Liver (tissue), 9 donors: ENCODE measurements around the gene THAP11. TPM values are rescaled to one million over a fixed set of nuclear protein-coding genes. Genes with fewer than 3 reads are reported as not detected.

Experiments
- DNase-seq: peaks from one replicate; pipeline ENCODE4 v3.0.0-alpha.2; 2017; ENCODE audit warnings: low spot score
- H3K27ac ChIP-seq, 2 donors: one replicate each; pipeline ENCODE4 v1.7.0; 2013; ENCODE audit warnings: inconsistent platforms in 2 of 2, low read length in 2 of 2, control low read depth in 1 of 2, low read depth in 1 of 2, mild to moderate bottlenecking in 1 of 2
- H3K27me3 ChIP-seq, 4 donors: one replicate each; pipeline versions ENCODE4 v1.6.1 to v1.7.0; 2013; ENCODE audit warnings: low read length in 3 of 4, inconsistent platforms in 1 of 4, mild to moderate bottlenecking in 1 of 4, moderate library complexity in 1 of 4; ENCODE audit not compliant: control insufficient read depth in 4 of 4, insufficient read depth in 4 of 4
- H3K36me3 ChIP-seq, 4 donors: one replicate each; pipeline versions ENCODE4 v1.6.1 to v1.7.0; 2013; ENCODE audit warnings: low read length in 3 of 4, mild to moderate bottlenecking in 3 of 4, low read depth in 1 of 4, moderate library complexity in 1 of 4; ENCODE audit not compliant: control insufficient read depth in 4 of 4, insufficient read depth in 3 of 4
- H3K4me1 ChIP-seq, 4 donors: one replicate each; pipeline versions ENCODE4 v1.6.1 to v1.7.0; 2013; ENCODE audit warnings: low read length in 3 of 4, mild to moderate bottlenecking in 3 of 4, moderate library complexity in 1 of 4; ENCODE audit not compliant: control insufficient read depth in 4 of 4, insufficient read depth in 4 of 4
- H3K4me3 ChIP-seq, 3 donors: one replicate each; pipeline versions ENCODE4 v1.6.1 to v1.7.0; 2013; ENCODE audit warnings: low read length in 3 of 3, control low read depth in 1 of 3, low read depth in 1 of 3, mild to moderate bottlenecking in 1 of 3
- H3K9ac ChIP-seq, 2 donors: one replicate each; pipeline ENCODE4 v1.7.0; 2013; ENCODE audit warnings: low read length in 2 of 2, mild to moderate bottlenecking in 2 of 2, moderate library complexity in 2 of 2, control low read depth in 1 of 2, low read depth in 1 of 2
- H3K9me3 ChIP-seq, 4 donors: one replicate each; pipeline versions ENCODE4 v1.6.1 to v1.7.0; 2013; ENCODE audit warnings: low read length in 3 of 4; ENCODE audit not compliant: control insufficient read depth in 4 of 4
- ATF3 ChIP-seq: IDR thresholded peaks from 2 replicates; pipeline ENCODE4 v1.6.1; 2016; ENCODE audit warnings: antibody characterized with exemption
- EGR1 ChIP-seq, 2 donors: IDR thresholded peaks; 2 replicates each; pipeline ENCODE4 v1.6.1; 2016 to 2018; ENCODE audit warnings: antibody characterized with exemption in 2 of 2, low read depth in 2 of 2
- SP1 ChIP-seq: IDR thresholded peaks from 2 replicates; pipeline ENCODE4 v1.6.1; 2018; ENCODE audit warnings: antibody characterized with exemption, mild to moderate bottlenecking
- TAF1 ChIP-seq: conservative IDR thresholded peaks from 2 replicates; pipeline ENCODE4 v1.6.1; 2016; ENCODE audit warnings: antibody characterized with exemption, mild to moderate bottlenecking
- YY1 ChIP-seq: IDR thresholded peaks from 2 replicates; pipeline ENCODE4 v1.6.1; 2016; ENCODE audit warnings: antibody characterized with exemption, mild to moderate bottlenecking
- WGBS: extraction: QIAGEN DNeasy Blood & Tissue Kit; methylation state at CpG from one replicate; pipeline ENCODE4 v1.1.7; 2013; 5-methylcytosine and 5-hydroxymethylcytosine counted together
- polyA plus RNA-seq, 2 donors: library from polyadenylated mRNA; stranded (reverse) in 1 of 2; unstranded in 1 of 2; fragments of 200-250 nt in 1 of 2; fragments of >200 nt in 1 of 2; fragmentation: Nextera tagmentation in 1 of 2; extraction: Ambion mirVana in 1 of 2; gene quantifications; one replicate each; pipeline versions ENCODE4 v1.2.1 to v1.2.3, GENCODE V29; 2013 to 2015
- total RNA-seq, 2 donors: library from RNA; depleted of rRNA; stranded (reverse); fragments of >200 nt; gene quantifications; one replicate each; pipeline ENCODE4 v1.2.3, GENCODE V29; 2014
- TF ChIP-seq, protein P1 (sequence below): IDR thresholded peaks from 2 replicates; pipeline ENCODE4 v1.6.1; 2016; ENCODE audit warnings: antibody characterized with exemption, mild to moderate bottlenecking
- TF ChIP-seq, protein P2 (sequence below): IDR thresholded peaks from 2 replicates; pipeline ENCODE4 v1.6.1; 2016; ENCODE audit warnings: antibody characterized with exemption
- donor health status: healthy.
- donor health status: healthy.
- donor health status: healthy.
- donor health status: healthy.
- donor health status: healthy.

The THAP11 gene
- total and polyA plus RNA-seq, 4 donors = 6.7 to 19.7 (median 11.8) TPM

- no peak for TF ChIP-seq ATF3
- TF ChIP-seq, protein P1, sequence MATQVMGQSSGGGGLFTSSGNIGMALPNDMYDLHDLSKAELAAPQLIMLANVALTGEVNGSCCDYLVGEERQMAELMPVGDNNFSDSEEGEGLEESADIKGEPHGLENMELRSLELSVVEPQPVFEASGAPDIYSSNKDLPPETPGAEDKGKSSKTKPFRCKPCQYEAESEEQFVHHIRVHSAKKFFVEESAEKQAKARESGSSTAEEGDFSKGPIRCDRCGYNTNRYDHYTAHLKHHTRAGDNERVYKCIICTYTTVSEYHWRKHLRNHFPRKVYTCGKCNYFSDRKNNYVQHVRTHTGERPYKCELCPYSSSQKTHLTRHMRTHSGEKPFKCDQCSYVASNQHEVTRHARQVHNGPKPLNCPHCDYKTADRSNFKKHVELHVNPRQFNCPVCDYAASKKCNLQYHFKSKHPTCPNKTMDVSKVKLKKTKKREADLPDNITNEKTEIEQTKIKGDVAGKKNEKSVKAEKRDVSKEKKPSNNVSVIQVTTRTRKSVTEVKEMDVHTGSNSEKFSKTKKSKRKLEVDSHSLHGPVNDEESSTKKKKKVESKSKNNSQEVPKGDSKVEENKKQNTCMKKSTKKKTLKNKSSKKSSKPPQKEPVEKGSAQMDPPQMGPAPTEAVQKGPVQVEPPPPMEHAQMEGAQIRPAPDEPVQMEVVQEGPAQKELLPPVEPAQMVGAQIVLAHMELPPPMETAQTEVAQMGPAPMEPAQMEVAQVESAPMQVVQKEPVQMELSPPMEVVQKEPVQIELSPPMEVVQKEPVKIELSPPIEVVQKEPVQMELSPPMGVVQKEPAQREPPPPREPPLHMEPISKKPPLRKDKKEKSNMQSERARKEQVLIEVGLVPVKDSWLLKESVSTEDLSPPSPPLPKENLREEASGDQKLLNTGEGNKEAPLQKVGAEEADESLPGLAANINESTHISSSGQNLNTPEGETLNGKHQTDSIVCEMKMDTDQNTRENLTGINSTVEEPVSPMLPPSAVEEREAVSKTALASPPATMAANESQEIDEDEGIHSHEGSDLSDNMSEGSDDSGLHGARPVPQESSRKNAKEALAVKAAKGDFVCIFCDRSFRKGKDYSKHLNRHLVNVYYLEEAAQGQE = no peak
These were observed 11.6 kb downstream of the THAP11 start (continued) for GRCh38 chr16:67853670-67854069.

DNA sequence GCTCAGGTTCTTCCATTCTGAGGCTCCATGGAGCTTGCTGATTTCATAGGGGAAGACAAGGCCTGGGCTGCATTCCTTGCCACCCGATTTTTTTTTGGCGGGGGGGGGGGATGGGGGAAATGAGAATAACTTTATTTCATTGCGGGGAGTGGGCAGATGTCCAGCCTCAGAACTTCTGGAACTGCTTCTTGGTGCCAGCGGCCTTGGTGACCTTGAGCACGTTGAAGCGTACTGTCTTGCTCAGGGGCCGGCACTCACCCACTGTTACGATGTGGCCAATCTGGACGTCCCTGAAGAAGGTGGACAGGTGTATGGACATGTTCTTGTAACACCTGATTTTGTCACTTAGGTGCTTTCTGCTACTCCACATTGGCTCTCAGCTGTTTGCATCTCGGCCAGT is 13.7 kb downstream of the THAP11 start:
- Histone ChIP-seq H3K9me3 (no peaks in the 10 kb centered on the region), H3K4me3 (no peak overlapping the region), H3K27ac (no peak overlapping the region), H3K36me3 (no peaks in the 10 kb centered on the region), H3K4me1 (peaks cover 11 to 22% (median 17%) of the 10 kb centered on the region in 4 donors), H3K27me3 (no peaks in the 10 kb centered on the region), H3K9ac (no peak overlapping the region)
- no peak for DNase-seq
- WGBS = 85% methylated on average over 10 of the region's 10 CpGs
- TF ChIP-seq, protein P2, sequence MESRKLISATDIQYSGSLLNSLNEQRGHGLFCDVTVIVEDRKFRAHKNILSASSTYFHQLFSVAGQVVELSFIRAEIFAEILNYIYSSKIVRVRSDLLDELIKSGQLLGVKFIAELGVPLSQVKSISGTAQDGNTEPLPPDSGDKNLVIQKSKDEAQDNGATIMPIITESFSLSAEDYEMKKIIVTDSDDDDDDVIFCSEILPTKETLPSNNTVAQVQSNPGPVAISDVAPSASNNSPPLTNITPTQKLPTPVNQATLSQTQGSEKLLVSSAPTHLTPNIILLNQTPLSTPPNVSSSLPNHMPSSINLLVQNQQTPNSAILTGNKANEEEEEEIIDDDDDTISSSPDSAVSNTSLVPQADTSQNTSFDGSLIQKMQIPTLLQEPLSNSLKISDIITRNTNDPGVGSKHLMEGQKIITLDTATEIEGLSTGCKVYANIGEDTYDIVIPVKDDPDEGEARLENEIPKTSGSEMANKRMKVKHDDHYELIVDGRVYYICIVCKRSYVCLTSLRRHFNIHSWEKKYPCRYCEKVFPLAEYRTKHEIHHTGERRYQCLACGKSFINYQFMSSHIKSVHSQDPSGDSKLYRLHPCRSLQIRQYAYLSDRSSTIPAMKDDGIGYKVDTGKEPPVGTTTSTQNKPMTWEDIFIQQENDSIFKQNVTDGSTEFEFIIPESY = no peak

DNA sequence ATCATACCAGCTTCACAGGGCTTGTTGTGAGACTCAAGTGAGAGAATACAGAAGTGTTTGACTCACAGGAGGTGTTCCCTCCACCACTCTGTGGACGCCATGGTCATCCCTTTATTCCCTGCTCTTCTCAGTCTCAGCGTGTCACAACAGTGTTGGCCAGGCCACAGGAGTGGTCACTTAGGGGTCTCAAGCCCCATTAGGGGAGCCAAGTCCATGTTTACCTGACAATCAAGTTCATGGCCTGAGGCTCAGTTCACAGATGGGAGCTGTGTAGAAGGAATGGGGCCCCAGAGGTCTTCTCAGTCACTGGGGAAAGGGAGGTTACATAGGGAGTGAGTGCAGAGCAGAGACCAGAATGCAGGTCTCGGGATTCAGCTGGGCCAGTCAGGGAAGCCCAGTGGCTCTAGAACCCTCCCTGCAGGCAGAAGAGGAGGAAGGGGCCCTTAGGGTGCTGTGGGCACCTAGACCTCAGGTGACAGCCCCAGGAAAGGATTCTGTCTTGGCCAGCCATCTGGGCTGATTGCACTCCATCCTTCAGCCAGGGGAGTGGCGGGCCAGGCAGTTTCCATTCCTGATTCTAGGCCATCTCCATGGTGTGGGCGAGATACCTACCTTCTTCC is 14.9 kb downstream of the THAP11 start:
- no peak for DNase-seq
- Histone ChIP-seq H3K9me3 (no peaks in the 10 kb centered on the region), H3K27me3 (no peaks in the 10 kb centered on the region), H3K27ac (peak overlapping the region; percentile 22 to 81), H3K36me3 (no peaks in the 10 kb centered on the region), H3K4me3 (no peak overlapping the region), H3K4me1 (peaks cover 11 to 22% (median 17%) of the 10 kb centered on the region in 4 donors), H3K9ac (no peak overlapping the region)
- WGBS = 94% methylated on average over 5 of the region's 5 CpGs
- TF ChIP-seq SP1 = no peak
- TF ChIP-seq EGR1 (IDR thresholded peaks at IDR 0.05; ENCODE audit: low read depth in 2 of 2) = no peak
- TF ChIP-seq, protein P2 = no peak
- no peak for TF ChIP-seq YY1
- TF ChIP-seq TAF1 = no peak
